Prostate gland (tissue), 2 donors: ENCODE measurements around the gene ZCCHC2. TPM values are rescaled to one million over a fixed set of nuclear protein-coding genes. Genes with fewer than 3 reads are reported as not detected.

Experiments used
- DNase-seq: peaks from one replicate; pipeline ENCODE4 v3.0.0-alpha.2; 2019; ENCODE audit warnings: low spot score
- H3K27ac ChIP-seq, 2 donors: fragments of 200-600 bp; sonication (generic); 2 replicates each; pipeline ENCODE4 v1.5.1; 2017 to 2019
- H3K27me3 ChIP-seq: fragments of 200-600 bp; sonication (generic); replicated peaks from 2 replicates; pipeline ENCODE4 v1.5.1; 2019; ENCODE audit not compliant: insufficient read depth
- H3K36me3 ChIP-seq, 2 donors: fragments of 200-600 bp; sonication (generic); 1 replicate in 1 of 2; 2 replicates in 1 of 2; pipeline versions ENCODE4 v1.5.1 to v1.8.1; 2017 to 2019
- H3K4me1 ChIP-seq: fragments of 200-600 bp; sonication (generic); replicated peaks from 2 replicates; pipeline ENCODE4 v1.5.1; 2019
- H3K4me3 ChIP-seq, 2 donors: fragments of 200-600 bp; sonication (generic); 2 replicates each; pipeline ENCODE4 v1.5.1; 2017 to 2019
- H3K9me3 ChIP-seq: fragments of 200-600 bp; sonication (generic); 2 replicates; pipeline ENCODE4 v1.5.1; 2017
- CTCF ChIP-seq, 4 experiments: fragments of 200-600 bp in 2 of 4; fragments of 450-650 bp in 2 of 4; sonication (generic) in 2 of 4; IDR thresholded peaks; 1 replicate in 3 of 4; 2 replicates in 1 of 4; pipeline ENCODE4 v1.5.1; 2016 to 2019; ENCODE audit warnings: antibody characterized with exemption in 4 of 4, mild to moderate bottlenecking in 2 of 4, moderate library complexity in 2 of 4
- POLR2A ChIP-seq: fragments of 450-650 bp; IDR thresholded peaks from one replicate; pipeline ENCODE4 v1.6.1; 2016; ENCODE audit warnings: antibody characterized with exemption, mild to moderate bottlenecking
- POLR2AphosphoS5 ChIP-seq: sonication (generic); formaldehyde crosslinking; IDR thresholded peaks from one replicate; pipeline ENCODE4 v1.6.1; 2017; ENCODE audit warnings: antibody characterized with exemption
- WGBS: methylation state at CpG from one replicate; pipeline ENCODE4 v1.1.5; 2018; 5-methylcytosine and 5-hydroxymethylcytosine counted together
- intact Hi-C: fragments of 100-400 bp; cut with DNase I; formaldehyde crosslinking; loops from one replicate; pipeline ENCODE4 v1.14.2; 2022
- total RNA-seq, 2 donors: library from RNA; depleted of rRNA; stranded (reverse); fragments of >200 nt; gene quantifications; one replicate each; pipeline ENCODE4 v1.1.0, GENCODE V29; 2016

The ZCCHC2 gene
- total RNA-seq, 2 donors from 2014 or later, result 18.7 to 39.4 TPM

GRCh38 chr18:62509779-62510178 is 13.0 kb upstream of the ZCCHC2 start:
- WGBS, result 84% methylated on average over 1 of the region's 1 CpG
- no peaks in the 10 kb centered on the region for H3K36me3 ChIP-seq
- no peak overlapping the region for H3K27ac ChIP-seq
- H3K4me3 ChIP-seq, result no peak overlapping the region
- intact Hi-C loops, result no loop called here
- no peaks in the 10 kb centered on the region for H3K27me3 ChIP-seq
- H3K9me3 ChIP-seq, result no peaks in the 10 kb centered on the region
- no peak for DNase-seq
- TF ChIP-seq POLR2AphosphoS5 (no peak), POLR2A (no peak), CTCF (IDR thresholded peaks at IDR 0.05) (no peak)
- H3K4me1 ChIP-seq, result no peaks in the 10 kb centered on the region

GRCh38 chr18:62510789-62511188 is 12.0 kb upstream of the ZCCHC2 start:
- WGBS, result 90% methylated on average over 2 of the region's 2 CpGs
- intact Hi-C loops, result no loop called here
- Histone ChIP-seq H3K27ac (no peak overlapping the region), H3K9me3 (no peaks in the 10 kb centered on the region), H3K4me3 (no peak overlapping the region), H3K4me1 (no peaks in the 10 kb centered on the region), H3K27me3 (no peaks in the 10 kb centered on the region), H3K36me3 (no peaks in the 10 kb centered on the region)
- no peak for DNase-seq
- TF ChIP-seq POLR2A, result no peak

DNA sequence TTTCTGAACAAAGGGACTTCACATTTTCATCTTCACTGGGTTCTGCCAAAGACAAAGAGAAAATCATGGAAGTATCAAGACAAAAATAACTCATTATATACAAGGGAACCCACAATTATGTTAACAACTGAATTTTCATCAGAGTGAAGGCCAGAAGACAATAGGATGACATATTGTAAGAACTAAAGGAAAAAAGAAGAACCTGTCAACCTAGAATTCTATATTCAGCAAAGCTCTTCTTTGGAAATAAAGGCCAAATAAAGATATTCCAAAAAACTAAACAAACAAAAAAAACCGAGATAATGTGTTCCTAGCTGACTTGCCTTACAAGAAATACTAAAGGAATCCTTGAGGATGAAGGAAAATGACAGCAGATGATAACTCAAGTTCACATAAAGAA is 10.3 kb upstream of the ZCCHC2 start:
- no peak for DNase-seq
- Histone ChIP-seq H3K4me3 (no peak overlapping the region), H3K27ac (no peak overlapping the region), H3K27me3 (no peaks in the 10 kb centered on the region), H3K36me3 (no peaks in the 10 kb centered on the region), H3K4me1 (no peaks in the 10 kb centered on the region), H3K9me3 (no peaks in the 10 kb centered on the region)
- TF ChIP-seq POLR2A (no peak), CTCF (IDR thresholded peaks at IDR 0.05) (no peak), POLR2AphosphoS5 (no peak)
- intact Hi-C loops, result no loop called here
- 95% methylated on average over 1 of the region's 1 CpG for WGBS

DNA sequence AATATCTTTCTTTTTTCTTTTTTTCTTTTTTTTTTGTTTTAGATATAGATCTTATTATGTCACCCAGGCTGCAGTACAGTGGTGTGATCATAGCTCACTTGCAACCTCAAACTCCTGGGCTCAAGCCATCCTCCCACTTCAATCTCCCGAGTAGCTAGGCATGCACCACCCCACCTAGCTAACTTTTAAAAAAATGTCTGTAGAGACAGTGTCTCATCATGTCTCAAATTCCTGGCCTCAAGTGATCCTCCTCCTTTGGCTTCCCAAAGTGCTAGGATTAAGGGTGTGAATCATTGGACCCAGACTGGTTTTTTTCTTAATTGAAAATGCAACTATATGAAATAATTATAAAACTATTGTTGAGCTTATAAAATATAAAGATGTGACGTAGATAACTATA is 9.8 kb upstream of the ZCCHC2 start:
- H3K4me3 ChIP-seq, result no peak overlapping the region
- H3K4me1 ChIP-seq, result no peaks in the 10 kb centered on the region
- WGBS, result 79% methylated on average over 2 of the region's 2 CpGs
- H3K9me3 ChIP-seq, result no peaks in the 10 kb centered on the region
- intact Hi-C loops, result no loop called here
- no peak overlapping the region for H3K27ac ChIP-seq
- TF ChIP-seq POLR2AphosphoS5 (no peak), CTCF (IDR thresholded peaks at IDR 0.05) (no peak), POLR2A (no peak)
- no peak for DNase-seq
- no peaks in the 10 kb centered on the region for H3K27me3 ChIP-seq
- H3K36me3 ChIP-seq, result no peaks in the 10 kb centered on the region

- Histone ChIP-seq H3K27me3 (no peaks in the 10 kb centered on the region), H3K36me3 (no peaks in the 10 kb centered on the region), H3K27ac (no peak overlapping the region), H3K4me3 (no peak overlapping the region), H3K9me3 (no peaks in the 10 kb centered on the region), H3K4me1 (no peaks in the 10 kb centered on the region)
- intact Hi-C loops, result no loop called here
- TF ChIP-seq POLR2AphosphoS5 (no peak), POLR2A (no peak), CTCF (IDR thresholded peaks at IDR 0.05) (no peak)
- no peak for DNase-seq
Observed at GRCh38 chr18:62514570-62514969, 8.3 kb upstream of the ZCCHC2 start.
